K562 (cell line): ENCODE data around the gene CREB3L2. TPM values are rescaled to one million over a fixed set of nuclear protein-coding genes. Genes with fewer than 3 reads are reported as not detected.
A peak's percentile ranks its signal among the peaks of the same experiment; 100 is the strongest.

Experiments
- ASH1L ChIP-seq: fragments of 450-650 bp; IDR thresholded peaks from 2 replicates; pipeline ENCODE4 v1.6.1; 2018; ENCODE audit warnings: borderline replicate concordance, mild to moderate bottlenecking, low read depth; ENCODE audit not compliant: partially characterized antibody
- HCFC1 ChIP-seq: IDR thresholded peaks from 2 replicates; pipeline ENCODE4 v1.6.1; 2012; ENCODE audit warnings: low read depth, low read length, improper control_type of control experiment
- NONO ChIP-seq, 2 experiments: fragments of 200-400 bp in 1 of 2; fragments of 450-650 bp in 1 of 2; formaldehyde crosslinking in 1 of 2; IDR thresholded peaks; 2 replicates each; pipeline ENCODE4 v1.6.1; 2017; ENCODE audit warnings: low read depth in 2 of 2, mild to moderate bottlenecking in 2 of 2, moderate library complexity in 2 of 2, low read length in 1 of 2
- PHTF2 ChIP-seq: fragments of 250-450 bp; sonication (Bioruptor Pico); IDR thresholded peaks from 2 replicates; pipeline ENCODE4 v1.5.0; 2021; ENCODE audit warnings: mild to moderate bottlenecking
- SAP30 ChIP-seq: fragments of 200-600 bp; sonication (generic); IDR thresholded peaks from 2 replicates; pipeline ENCODE4 v1.6.1; 2012; ENCODE audit warnings: borderline replicate concordance, low read depth, mild to moderate bottlenecking, moderate library complexity, low read length, control low read depth, inconsistent platforms; ENCODE audit not compliant: insufficient read depth, poor library complexity, severe bottlenecking
- SIN3A ChIP-seq, 2 experiments: fragments of 150-350 bp in 1 of 2; IDR thresholded peaks; 2 replicates each; pipeline ENCODE4 v1.6.1; 2011 to 2016; ENCODE audit warnings: borderline replicate concordance in 2 of 2, low read depth in 2 of 2, low read length in 2 of 2, mild to moderate bottlenecking in 2 of 2, moderate library complexity in 2 of 2; ENCODE audit not compliant: control insufficient read depth in 1 of 2
- SP2 ChIP-seq: IDR thresholded peaks from 2 replicates; pipeline ENCODE4 v1.6.1; 2011; ENCODE audit warnings: mild to moderate bottlenecking, low read depth, low read length, moderate library complexity; ENCODE audit not compliant: poor library complexity, severe bottlenecking; ENCODE audit errors: extremely low read depth
- TOE1 ChIP-seq, 2 experiments: fragments of 450-650 bp in 1 of 2; sonication (generic) in 1 of 2; formaldehyde crosslinking in 1 of 2; IDR thresholded peaks; 2 replicates each; pipeline versions ENCODE4 v1.7.1 to v1.8.0; 2016 to 2022; ENCODE audit warnings: borderline replicate concordance in 2 of 2, mild to moderate bottlenecking in 2 of 2, antibody characterized with exemption in 1 of 2, inconsistent platforms in 1 of 2, low read depth in 1 of 2, missing genetic modification reagents in 1 of 2, moderate library complexity in 1 of 2
- ZFP30 ChIP-seq: fragments of 250-450 bp; sonication (Bioruptor Pico); IDR thresholded peaks from 2 replicates; pipeline ENCODE4 v1.8.0; 2022; ENCODE audit warnings: moderate library complexity, mild to moderate bottlenecking, inconsistent platforms, borderline replicate concordance
- ZFPM2 ChIP-seq: fragments of 250-450 bp; sonication (Bioruptor Pico); IDR thresholded peaks from 2 replicates; pipeline ENCODE4 v1.5.1; 2022; ENCODE audit warnings: mild to moderate bottlenecking
- ZFX ChIP-seq: sonication (generic); formaldehyde crosslinking; IDR thresholded peaks from 2 replicates; pipeline ENCODE4 v1.8.0; 2022; ENCODE audit warnings: mild to moderate bottlenecking, missing genetic modification reagents, moderate library complexity
- ZNF175 ChIP-seq: fragments of 200-800 bp; sonication (Bioruptor generic); IDR thresholded peaks from 2 replicates; pipeline ENCODE4 v1.6.1; 2016; ENCODE audit warnings: low read depth, mild to moderate bottlenecking, missing genetic modification characterization, missing compliant biosample characterization
- ZNF561 ChIP-seq: fragments of 450-650 bp; formaldehyde crosslinking; conservative IDR thresholded peaks from 2 replicates; pipeline ENCODE4 v1.4.0; 2020; ENCODE audit warnings: mild to moderate bottlenecking, moderate library complexity
- ZSCAN29 ChIP-seq: fragments of 450-650 bp; IDR thresholded peaks from 2 replicates; pipeline ENCODE4 v1.6.1; 2017
- polyA plus RNA-seq, 8 experiments: library from polyadenylated mRNA; depleted of rRNA in 4 of 8; stranded (reverse) in 5 of 8; unstranded in 3 of 8; fragments of >200 nt; fragmentation: Nextera tagmentation in 2 of 8; fragmentation: Illumina TruSeq in 1 of 8; extraction: Ambion mirVana in 2 of 8; extraction: Trizol in 1 of 8; gene quantifications; 2 replicates each; pipeline versions ENCODE4 v1.2.1 to v1.2.3, GENCODE V29; 2011 to 2014; ENCODE audit warnings: inconsistent platforms in 1 of 8, missing spikeins in 1 of 8
- total RNA-seq, 7 experiments: library from RNA; depleted of rRNA in 6 of 7; stranded (reverse); fragments of >200 nt in 6 of 7; fragmentation: Illumina TruSeq in 2 of 7; extraction: Trizol in 2 of 7; gene quantifications; 2 replicates each; pipeline versions ENCODE4 v1.2.1 to v1.2.3, GENCODE V29; 2011 to 2021; ENCODE audit warnings: low replicate concordance in 1 of 7
- TF ChIP-seq, protein P1 (sequence below): sonication (generic); formaldehyde crosslinking; IDR thresholded peaks from 2 replicates; pipeline ENCODE4 v1.8.0; 2022; ENCODE audit warnings: mild to moderate bottlenecking, missing genetic modification reagents, borderline replicate concordance
- TF ChIP-seq, protein P2 (sequence below): IDR thresholded peaks from 3 replicates; pipeline ENCODE4 v1.6.1; 2011; ENCODE audit warnings: borderline replicate concordance, mild to moderate bottlenecking, moderate library complexity; ENCODE audit not compliant: insufficient read length; ENCODE audit errors: extremely low read depth
- TF ChIP-seq, protein P3 (sequence below): fragments of 250-450 bp; sonication (Bioruptor Pico); IDR thresholded peaks from 2 replicates; pipeline ENCODE4 v1.5.0; 2022; ENCODE audit warnings: mild to moderate bottlenecking
- TF ChIP-seq, protein P4 (sequence below): fragments of 450-650 bp; formaldehyde crosslinking; IDR thresholded peaks from 2 replicates; pipeline ENCODE4 v1.4.0; 2022; ENCODE audit warnings: mild to moderate bottlenecking, moderate library complexity

CREB3L2 gene
- total and polyA plus RNA-seq, 9 of the 15 experiments (the other 6 are each of a cell fraction or from before 2014, with no cell fraction given), result 7.1 to 45.6 (median 15.8) TPM

DNA sequence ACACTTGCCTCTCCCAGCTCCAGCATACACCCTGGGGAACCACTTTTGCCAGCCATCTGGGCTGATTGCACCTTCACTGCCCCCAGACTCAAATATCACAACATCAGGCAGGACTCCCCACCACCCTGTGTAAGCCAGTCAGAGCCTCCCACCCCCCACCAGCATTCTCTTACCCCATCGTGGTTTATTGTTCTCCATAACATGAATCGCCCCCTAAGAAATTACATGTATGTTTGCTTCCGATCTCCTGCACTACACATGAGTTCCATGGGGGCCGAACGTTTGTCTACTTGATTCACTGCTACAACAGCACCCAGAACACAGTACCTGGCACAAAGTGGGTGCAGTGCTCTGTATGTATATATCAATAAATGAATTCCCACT is 39.4 kb downstream of the CREB3L2 start (continued):
- no peak for TF ChIP-seq TOE1 (IDR thresholded peaks at IDR 0.05; ENCODE audit: borderline replicate concordance)
- no peak for TF ChIP-seq TOE1 (CRISPR knock-in tag; IDR thresholded peaks at IDR 0.05; ENCODE audit: borderline replicate concordance, low read depth)
- TF ChIP-seq, protein P1, sequence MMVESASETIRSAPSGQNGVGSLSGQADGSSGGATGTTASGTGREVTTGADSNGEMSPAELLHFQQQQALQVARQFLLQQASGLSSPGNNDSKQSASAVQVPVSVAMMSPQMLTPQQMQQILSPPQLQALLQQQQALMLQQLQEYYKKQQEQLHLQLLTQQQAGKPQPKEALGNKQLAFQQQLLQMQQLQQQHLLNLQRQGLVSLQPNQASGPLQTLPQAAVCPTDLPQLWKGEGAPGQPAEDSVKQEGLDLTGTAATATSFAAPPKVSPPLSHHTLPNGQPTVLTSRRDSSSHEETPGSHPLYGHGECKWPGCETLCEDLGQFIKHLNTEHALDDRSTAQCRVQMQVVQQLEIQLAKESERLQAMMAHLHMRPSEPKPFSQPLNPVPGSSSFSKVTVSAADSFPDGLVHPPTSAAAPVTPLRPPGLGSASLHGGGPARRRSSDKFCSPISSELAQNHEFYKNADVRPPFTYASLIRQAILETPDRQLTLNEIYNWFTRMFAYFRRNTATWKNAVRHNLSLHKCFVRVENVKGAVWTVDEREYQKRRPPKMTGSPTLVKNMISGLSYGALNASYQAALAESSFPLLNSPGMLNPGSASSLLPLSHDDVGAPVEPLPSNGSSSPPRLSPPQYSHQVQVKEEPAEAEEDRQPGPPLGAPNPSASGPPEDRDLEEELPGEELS, result no peak
- no peak for TF ChIP-seq ASH1L
- TF ChIP-seq NONO (IDR thresholded peaks at IDR 0.05; ENCODE audit: low read depth in 2 of 2, low read length in 1 of 2), result no peak
- TF ChIP-seq, protein P2, sequence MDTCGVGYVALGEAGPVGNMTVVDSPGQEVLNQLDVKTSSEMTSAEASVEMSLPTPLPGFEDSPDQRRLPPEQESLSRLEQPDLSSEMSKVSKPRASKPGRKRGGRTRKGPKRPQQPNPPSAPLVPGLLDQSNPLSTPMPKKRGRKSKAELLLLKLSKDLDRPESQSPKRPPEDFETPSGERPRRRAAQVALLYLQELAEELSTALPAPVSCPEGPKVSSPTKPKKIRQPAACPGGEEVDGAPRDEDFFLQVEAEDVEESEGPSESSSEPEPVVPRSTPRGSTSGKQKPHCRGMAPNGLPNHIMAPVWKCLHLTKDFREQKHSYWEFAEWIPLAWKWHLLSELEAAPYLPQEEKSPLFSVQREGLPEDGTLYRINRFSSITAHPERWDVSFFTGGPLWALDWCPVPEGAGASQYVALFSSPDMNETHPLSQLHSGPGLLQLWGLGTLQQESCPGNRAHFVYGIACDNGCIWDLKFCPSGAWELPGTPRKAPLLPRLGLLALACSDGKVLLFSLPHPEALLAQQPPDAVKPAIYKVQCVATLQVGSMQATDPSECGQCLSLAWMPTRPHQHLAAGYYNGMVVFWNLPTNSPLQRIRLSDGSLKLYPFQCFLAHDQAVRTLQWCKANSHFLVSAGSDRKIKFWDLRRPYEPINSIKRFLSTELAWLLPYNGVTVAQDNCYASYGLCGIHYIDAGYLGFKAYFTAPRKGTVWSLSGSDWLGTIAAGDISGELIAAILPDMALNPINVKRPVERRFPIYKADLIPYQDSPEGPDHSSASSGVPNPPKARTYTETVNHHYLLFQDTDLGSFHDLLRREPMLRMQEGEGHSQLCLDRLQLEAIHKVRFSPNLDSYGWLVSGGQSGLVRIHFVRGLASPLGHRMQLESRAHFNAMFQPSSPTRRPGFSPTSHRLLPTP, result no peak
- TF ChIP-seq SAP30, result no peak
- TF ChIP-seq ZNF561, result no peak
- peak; percentile 14; the same call in 1 of the 2 replicates for TF ChIP-seq ZNF175 (CRISPR knock-in tag)
- TF ChIP-seq, protein P3, sequence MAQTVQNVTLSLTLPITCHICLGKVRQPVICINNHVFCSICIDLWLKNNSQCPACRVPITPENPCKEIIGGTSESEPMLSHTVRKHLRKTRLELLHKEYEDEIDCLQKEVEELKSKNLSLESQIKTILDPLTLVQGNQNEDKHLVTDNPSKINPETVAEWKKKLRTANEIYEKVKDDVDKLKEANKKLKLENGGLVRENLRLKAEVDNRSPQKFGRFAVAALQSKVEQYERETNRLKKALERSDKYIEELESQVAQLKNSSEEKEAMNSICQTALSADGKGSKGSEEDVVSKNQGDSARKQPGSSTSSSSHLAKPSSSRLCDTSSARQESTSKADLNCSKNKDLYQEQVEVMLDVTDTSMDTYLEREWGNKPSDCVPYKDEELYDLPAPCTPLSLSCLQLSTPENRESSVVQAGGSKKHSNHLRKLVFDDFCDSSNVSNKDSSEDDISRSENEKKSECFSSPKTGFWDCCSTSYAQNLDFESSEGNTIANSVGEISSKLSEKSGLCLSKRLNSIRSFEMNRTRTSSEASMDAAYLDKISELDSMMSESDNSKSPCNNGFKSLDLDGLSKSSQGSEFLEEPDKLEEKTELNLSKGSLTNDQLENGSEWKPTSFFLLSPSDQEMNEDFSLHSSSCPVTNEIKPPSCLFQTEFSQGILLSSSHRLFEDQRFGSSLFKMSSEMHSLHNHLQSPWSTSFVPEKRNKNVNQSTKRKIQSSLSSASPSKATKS (CRISPR knock-in tag), result no peak
- no peak for TF ChIP-seq ZFP30
- TF ChIP-seq ZFPM2 (CRISPR knock-in tag), result no peak
- TF ChIP-seq SIN3A (IDR thresholded peaks at IDR 0.05; ENCODE audit: borderline replicate concordance in 2 of 2, control insufficient read depth in 1 of 2, low read depth in 2 of 2, low read length in 2 of 2), result no peak
- no peak for TF ChIP-seq SP2
- no peak for TF ChIP-seq PHTF2 (CRISPR knock-in tag)
- TF ChIP-seq, protein P4, sequence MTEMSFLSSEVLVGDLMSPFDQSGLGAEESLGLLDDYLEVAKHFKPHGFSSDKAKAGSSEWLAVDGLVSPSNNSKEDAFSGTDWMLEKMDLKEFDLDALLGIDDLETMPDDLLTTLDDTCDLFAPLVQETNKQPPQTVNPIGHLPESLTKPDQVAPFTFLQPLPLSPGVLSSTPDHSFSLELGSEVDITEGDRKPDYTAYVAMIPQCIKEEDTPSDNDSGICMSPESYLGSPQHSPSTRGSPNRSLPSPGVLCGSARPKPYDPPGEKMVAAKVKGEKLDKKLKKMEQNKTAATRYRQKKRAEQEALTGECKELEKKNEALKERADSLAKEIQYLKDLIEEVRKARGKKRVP (CRISPR knock-in tag), result 0 out of 2 replicates have a peak, but pooled peaks have one; percentile 13
- 0 out of 2 replicates have a peak, but pooled peaks have one; percentile 19 for TF ChIP-seq ZFX
- TF ChIP-seq HCFC1, result no peak
- no peak for TF ChIP-seq ZSCAN29
